Stimulated activated naive CD4-positive, alpha-beta T cell treated with Interleukin-2 at 50 U/mL for 16 hours (primary cell): Measurements from ENCODE around the gene ORAI3.

Experiments used
- DNase-seq: peaks from one replicate; lab custom pipeline; 2025; lab: John Stamatoyannopoulos, UW

Gene ORAI3

GRCh38 chr16:30992276-30992780, 43.5 kb downstream of the ORAI3 start:
- DNase-seq: no peak

GRCh38 chr16:30992931-30993816, 44.3 kb downstream of the ORAI3 start:
- no peak for DNase-seq

DNA sequence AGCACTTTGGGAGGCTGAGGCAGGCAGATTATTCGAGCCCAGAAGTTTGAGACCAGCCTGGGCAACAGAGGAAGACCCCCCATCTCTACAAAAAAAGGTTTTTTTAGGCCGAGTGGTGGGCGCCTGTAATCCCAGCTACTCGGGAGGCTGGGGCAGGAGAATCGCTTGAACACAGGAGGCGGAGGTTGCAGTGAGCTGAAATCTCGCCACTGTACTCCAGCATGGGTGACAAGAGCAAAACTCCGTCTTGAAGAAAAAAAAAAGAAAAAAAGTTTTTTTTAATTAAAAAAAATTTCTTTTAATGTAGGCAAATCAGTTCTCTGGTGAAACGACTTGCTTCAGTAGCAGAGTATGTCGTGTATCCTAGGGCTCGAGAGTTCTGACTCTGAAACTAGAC, 47.1 kb downstream of the ORAI3 start:
- DNase-seq: no peak

DNA sequence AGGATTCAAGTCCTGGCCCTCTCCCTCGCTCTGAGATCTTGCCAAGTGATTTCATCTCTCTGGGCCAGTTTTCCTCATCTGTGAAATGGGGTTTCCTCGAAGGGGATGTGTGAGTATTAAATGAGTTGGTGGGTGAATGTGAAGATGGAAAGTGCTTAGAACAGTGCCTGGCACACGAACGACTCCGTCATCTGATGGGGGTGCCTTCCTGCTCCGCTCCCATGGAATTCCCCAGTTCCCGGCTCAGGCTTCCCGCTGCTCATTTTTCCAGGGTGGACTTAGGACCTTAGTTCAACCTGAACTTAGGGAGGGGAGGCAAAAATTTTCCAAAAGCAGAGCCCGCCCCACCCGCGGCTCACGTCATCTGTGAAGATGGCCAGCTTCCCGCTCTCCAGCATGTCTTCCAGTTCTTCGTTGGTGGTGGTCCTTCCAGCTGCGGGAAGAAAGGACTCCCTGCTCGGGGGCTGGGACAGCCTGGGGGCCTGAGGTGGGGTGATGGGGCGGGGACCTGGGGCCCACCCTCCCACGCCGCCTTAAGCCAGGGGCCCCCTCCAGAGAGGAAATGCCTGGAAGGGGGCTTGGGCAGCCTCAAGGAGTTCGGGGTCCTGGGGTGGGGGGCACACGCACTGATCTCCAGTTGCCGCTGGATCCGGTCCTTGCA, 47.6 kb downstream of the ORAI3 start:
- DNase-seq: no peak

GRCh38 chr16:30996985-30997724, 48.3 kb downstream of the ORAI3 start:
- DNase-seq: peak; percentile 81

- DNase-seq: no peak
Observed at GRCh38 chr16:30997725-30998711, 49.1 kb downstream of the ORAI3 start.

GRCh38 chr16:30998852-30999761, 50.2 kb downstream of the ORAI3 start:
- DNase-seq: no peak

DNA sequence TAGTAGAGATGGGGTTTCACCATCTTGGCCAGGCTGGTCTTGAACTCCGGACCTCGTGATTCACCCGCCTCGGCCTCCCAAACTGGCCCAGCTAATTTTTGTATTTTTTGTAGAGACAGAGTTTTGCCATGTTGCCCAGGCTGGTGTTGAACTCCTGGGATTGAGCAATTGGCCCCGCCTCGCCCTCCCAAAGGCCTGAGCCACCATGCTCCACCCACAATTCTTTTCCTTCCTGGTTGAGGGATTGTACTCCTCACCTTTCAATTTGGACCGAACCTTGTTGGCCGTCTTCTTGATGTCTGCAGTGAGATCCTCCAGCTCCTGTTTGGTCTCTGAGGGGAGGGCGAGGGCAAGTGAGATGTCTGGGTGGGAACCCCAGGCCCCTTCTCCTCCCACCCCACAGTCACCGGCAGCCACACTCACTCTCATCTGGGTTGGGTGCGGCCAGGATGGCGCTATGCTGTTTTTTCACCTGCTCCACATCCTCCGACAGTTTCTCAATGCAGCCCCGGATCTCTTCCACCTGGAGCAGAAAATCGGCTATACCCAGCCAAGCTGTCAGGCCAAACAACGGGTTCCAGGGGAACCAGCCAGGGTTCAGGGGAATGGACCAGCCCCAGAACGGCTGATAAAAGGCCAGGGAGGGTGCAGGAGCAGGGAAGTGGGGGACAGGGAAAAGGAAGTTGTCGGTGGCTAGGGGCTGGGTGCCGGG, 52.0 kb downstream of the ORAI3 start:
- no peak for DNase-seq

DNA sequence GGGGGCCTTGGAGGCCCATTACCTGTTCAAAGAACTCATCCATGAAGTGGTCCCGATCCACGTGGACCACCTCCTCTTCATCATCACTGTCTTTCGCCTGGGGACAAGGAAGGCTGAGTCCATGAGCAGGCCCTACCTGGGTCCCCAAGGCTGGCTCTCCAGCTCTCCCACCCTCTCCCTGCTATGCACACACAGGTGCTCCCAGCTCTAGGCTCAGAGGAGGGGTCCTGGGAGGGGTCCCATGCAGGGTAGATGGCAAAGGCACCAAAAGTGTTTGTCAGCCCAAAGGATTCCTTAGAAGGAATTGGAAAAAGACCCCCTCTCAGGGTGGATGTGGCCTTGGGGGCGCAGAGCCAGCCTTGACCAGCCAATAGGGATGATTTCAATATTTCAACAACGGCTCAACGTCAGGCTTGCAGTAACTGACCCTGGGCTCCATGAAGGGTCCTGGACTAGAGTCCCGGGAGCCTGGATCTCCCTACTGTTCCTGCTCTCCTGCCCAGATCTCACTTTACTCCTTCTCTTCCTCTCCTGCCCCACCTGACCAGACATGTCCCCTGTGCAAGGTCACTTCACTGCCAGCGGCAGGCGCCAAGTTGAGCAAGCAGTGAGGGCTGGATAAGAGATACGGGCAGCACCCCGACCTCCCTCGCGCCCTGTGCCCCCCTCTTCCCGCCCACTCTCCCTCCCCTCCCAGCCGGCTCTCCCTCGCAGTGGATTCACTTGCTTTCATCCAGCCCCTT, 52.8 kb downstream of the ORAI3 start:
- no peak for DNase-seq

DNA sequence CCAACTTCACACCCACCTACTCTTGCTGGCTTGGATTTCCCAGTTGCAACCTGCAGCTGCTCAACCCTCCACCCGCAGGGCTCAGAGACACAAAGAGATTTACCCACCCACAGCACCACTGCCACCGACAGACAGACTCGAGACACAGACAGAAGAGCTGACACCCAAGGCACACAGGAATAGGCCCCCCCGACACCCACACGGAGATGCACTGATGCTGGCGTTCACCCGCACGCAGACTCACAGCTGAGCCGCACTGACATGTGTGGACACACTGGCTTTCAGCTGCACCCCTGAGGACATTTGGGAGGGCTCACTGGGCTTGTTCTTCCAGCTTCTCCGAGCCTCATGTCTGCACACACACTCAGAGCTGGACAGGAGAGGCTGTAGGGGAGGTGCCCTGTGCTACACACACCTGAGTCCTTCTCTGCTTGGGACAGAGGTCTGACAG, 53.4 kb downstream of the ORAI3 start:
- no peak for DNase-seq

DNA sequence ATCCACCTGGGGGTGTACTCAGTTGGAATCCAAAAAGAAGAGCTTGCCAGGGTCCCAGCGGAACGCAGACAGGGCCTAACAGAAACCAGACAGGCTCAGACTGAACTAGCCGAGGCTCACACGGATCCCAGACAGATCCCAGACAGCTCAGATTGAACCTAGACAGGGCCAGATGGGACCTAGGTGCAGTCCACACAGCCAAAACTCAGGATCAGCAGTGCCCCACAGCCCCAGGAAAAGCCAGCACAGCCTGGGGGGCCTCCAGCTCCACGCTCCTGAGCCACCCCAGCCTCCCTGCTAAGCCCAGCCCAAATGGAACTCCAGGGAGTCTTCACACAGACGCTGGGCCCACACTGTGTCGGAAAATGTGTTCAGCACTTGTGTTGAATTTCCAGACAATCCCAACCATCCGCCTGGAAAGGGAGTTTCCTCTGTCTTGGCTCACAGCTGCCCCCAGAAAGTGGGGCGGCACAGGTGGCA, 54.0 kb downstream of the ORAI3 start:
- DNase-seq: no peak

DNA sequence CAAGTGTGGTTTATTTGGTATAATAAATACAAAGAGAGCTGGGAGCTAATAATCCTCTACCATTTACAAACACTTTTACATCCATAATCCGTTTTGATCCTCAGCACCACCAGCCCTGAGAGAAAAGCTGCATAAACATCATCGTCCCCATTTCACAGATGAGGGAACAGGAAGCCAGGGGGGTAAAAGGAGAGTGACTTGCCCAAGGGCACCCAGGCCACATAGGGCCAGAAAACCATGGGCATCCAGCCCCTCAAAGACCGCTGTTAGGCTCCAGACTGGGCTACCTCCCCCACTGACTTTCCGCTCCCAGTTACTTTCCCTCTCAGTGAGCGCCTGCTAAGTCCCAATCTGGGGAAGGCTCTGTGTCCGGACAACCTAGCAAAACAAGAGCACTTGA, 54.9 kb downstream of the ORAI3 start:
- no peak for DNase-seq
